A549 (cell line): ENCODE data around the gene ZNF791. TPM values are rescaled to one million over a fixed set of nuclear protein-coding genes. Genes with fewer than 3 reads are reported as not detected.
A peak's percentile ranks its signal among the peaks of the same experiment; 100 is the strongest.

Experiments used
- ATAC-seq, 2 experiments: fragments of 200-7000 bp in 1 of 2; fragments of >200 bp in 1 of 2; cut with Nextera tagmentation in 1 of 2; cut with Tn5 transposase in 1 of 2; 3 replicates each; pipeline versions ENCODE4 v1.8.0 to v1.9.1; 2018 to 2020; ENCODE audit warnings: mild to moderate bottlenecking in 1 of 2, moderate library complexity in 1 of 2
- CTCF ChIA-PET: fragments of 300-600 bp; sonication (Branson Sonifier 250); formaldehyde crosslinking; extraction: SDS; loops from one replicate; lab custom pipeline; 2021; ENCODE audit warnings: antibody characterized with exemption, inconsistent platforms; lab: Yijun Ruan, JAX
- POLR2A ChIA-PET: fragments of 350-600 bp; formaldehyde crosslinking; extraction: SDS; loops from one replicate; lab custom pipeline; 2021; ENCODE audit warnings: antibody characterized with exemption, inconsistent platforms; lab: Yijun Ruan, JAX
- DNase-seq, 2 experiments: peaks; one replicate each; pipeline versions ENCODE4 v3.0.0 to v3.0.0-alpha.2; 2011 to 2016; ENCODE audit warnings: low read depth in 1 of 2, low spot score in 1 of 2
- FAIRE-seq: peaks from 2 replicates; lab custom pipeline; 2011; peaks lifted over from hg19 to GRCh38; lab: Jason Lieb, UNC
- H3K27ac ChIP-seq, 2 experiments: fragments of >200 bp; sonication (Bioruptor Twin); formaldehyde crosslinking; 3 replicates each; pipeline ENCODE4 v1.5.1; 2016 to 2017
- H3K4me1 ChIP-seq: fragments of >200 bp; sonication (Bioruptor Twin); formaldehyde crosslinking; 3 replicates; pipeline ENCODE4 v1.6.1; 2016
- H3K4me2 ChIP-seq: fragments of >200 bp; sonication (Bioruptor Twin); formaldehyde crosslinking; 3 replicates; pipeline ENCODE4 v1.6.1; 2016
- H3K4me3 ChIP-seq: fragments of >200 bp; sonication (Bioruptor Twin); formaldehyde crosslinking; 3 replicates; pipeline ENCODE4 v1.5.1; 2016
- H3K9me3 ChIP-seq: fragments of >200 bp; sonication (Bioruptor Twin); formaldehyde crosslinking; 3 replicates; pipeline ENCODE4 v1.6.1; 2016
- CBX8 ChIP-seq: fragments of 200-600 bp; sonication (generic); IDR thresholded peaks from 2 replicates; pipeline ENCODE4 v1.6.1; 2016
- CEBPB ChIP-seq, 2 experiments: fragments of >200 bp in 1 of 2; sonication (Bioruptor Twin) in 1 of 2; formaldehyde crosslinking in 1 of 2; IDR thresholded peaks; 2 replicates each; pipeline ENCODE4 v1.6.1; 2012 to 2016
- CHD4 ChIP-seq: fragments of 200-600 bp; sonication (generic); IDR thresholded peaks from 2 replicates; pipeline ENCODE4 v1.6.1; 2016; ENCODE audit warnings: antibody characterized with exemption, mild to moderate bottlenecking, borderline replicate concordance
- EHMT2 ChIP-seq: fragments of 200-600 bp; sonication (generic); IDR thresholded peaks from 2 replicates; pipeline ENCODE4 v1.6.1; 2016; ENCODE audit warnings: antibody characterized with exemption, low read depth, mild to moderate bottlenecking, moderate library complexity
- FOXS1 ChIP-seq: fragments of 250-450 bp; sonication (Bioruptor Pico); IDR thresholded peaks from 2 replicates; pipeline ENCODE4 v1.5.0; 2020; ENCODE audit warnings: mild to moderate bottlenecking, moderate library complexity
- GATA3 ChIP-seq: IDR thresholded peaks from 2 replicates; pipeline ENCODE4 v1.6.1; 2012; ENCODE audit warnings: borderline replicate concordance
- HOXB13 ChIP-seq: fragments of 250-450 bp; sonication (Bioruptor Pico); IDR thresholded peaks from 2 replicates; pipeline ENCODE4 v1.5.0; 2020; ENCODE audit warnings: low read depth, mild to moderate bottlenecking, moderate library complexity
- JUN ChIP-seq, 2 experiments: fragments of >200 bp; sonication (Bioruptor Twin); formaldehyde crosslinking; IDR thresholded peaks; 2 replicates in 1 of 2; 3 replicates in 1 of 2; pipeline ENCODE4 v1.6.1; 2016 to 2017
- NPAS2 ChIP-seq: fragments of 250-450 bp; sonication (Bioruptor Pico); IDR thresholded peaks from 2 replicates; pipeline ENCODE4 v1.8.0; 2022; ENCODE audit warnings: mild to moderate bottlenecking, moderate library complexity, borderline replicate concordance
- PHF8 ChIP-seq: fragments of 200-600 bp; sonication (generic); IDR thresholded peaks from 2 replicates; pipeline ENCODE4 v1.6.1; 2016; ENCODE audit warnings: low read depth, mild to moderate bottlenecking, antibody characterized with exemption, moderate library complexity, borderline replicate concordance
- POLR2AphosphoS2 ChIP-seq: conservative IDR thresholded peaks from 2 replicates; pipeline ENCODE4 v1.6.1; 2012; ENCODE audit warnings: low read length, improper control_type of control experiment, inconsistent platforms
- RFX5 ChIP-seq: fragments of 450-650 bp; IDR thresholded peaks from 2 replicates; pipeline ENCODE4 v1.7.1; 2014; ENCODE audit warnings: antibody characterized with exemption, mild to moderate bottlenecking, moderate library complexity
- RNF2 ChIP-seq: fragments of 200-600 bp; sonication (generic); IDR thresholded peaks from 2 replicates; pipeline ENCODE4 v1.6.1; 2016; ENCODE audit warnings: low read depth, mild to moderate bottlenecking, antibody characterized with exemption, moderate library complexity, borderline replicate concordance
- SREBF2 ChIP-seq: fragments of 450-650 bp; IDR thresholded peaks from 2 replicates; pipeline ENCODE4 v1.6.1; 2014; ENCODE audit warnings: mild to moderate bottlenecking, moderate library complexity
- ZC3H11A ChIP-seq: fragments of 450-650 bp; IDR thresholded peaks from 2 replicates; pipeline ENCODE4 v1.6.1; 2014; ENCODE audit warnings: antibody characterized with exemption, mild to moderate bottlenecking
- ZFP36 ChIP-seq: fragments of 450-650 bp; IDR thresholded peaks from 2 replicates; pipeline ENCODE4 v1.6.1; 2014; ENCODE audit warnings: borderline replicate concordance; ENCODE audit not compliant: partially characterized antibody
- ZSCAN20 ChIP-seq: fragments of 250-450 bp; sonication (Bioruptor Pico); IDR thresholded peaks from 2 replicates; pipeline ENCODE4 v1.8.0; 2022; ENCODE audit warnings: mild to moderate bottlenecking, moderate library complexity
- whole genome bisulfite sequencing: methylation state at CpG from one replicate; pipeline ENCODE4 v1.1.6; 2017; ENCODE audit errors: missing lambda C conversion rate; 5-methylcytosine and 5-hydroxymethylcytosine counted together
- polyA plus RNA-seq, 4 experiments: library from polyadenylated mRNA; depleted of rRNA in 3 of 4; stranded (reverse); fragments of >200 nt; fragmentation: RNase III in 1 of 4; extraction: RNeasy Plus Mini Kit Qiagen cat#74134 plus additional on column Dnase treatment in 1 of 4; gene quantifications; 2 replicates in 3 of 4; 3 replicates in 1 of 4; pipeline ENCODE4 v1.2.3, GENCODE V29; 2011 to 2017
- TF ChIP-seq, protein P1 (sequence below): IDR thresholded peaks from 2 replicates; pipeline ENCODE4 v1.6.1; 2012
- TF ChIP-seq, protein P2 (sequence below): fragments of 200-600 bp; sonication (generic); IDR thresholded peaks from 2 replicates; pipeline ENCODE4 v1.6.1; 2016; ENCODE audit warnings: antibody characterized with exemption, mild to moderate bottlenecking, moderate library complexity
- TF ChIP-seq, protein P3 (sequence below): fragments of >200 bp; sonication (Bioruptor Twin); formaldehyde crosslinking; IDR thresholded peaks from 3 replicates; pipeline ENCODE4 v1.6.1; 2016
- TF ChIP-seq, protein P4 (sequence below): fragments of 250-450 bp; sonication (Bioruptor Pico); IDR thresholded peaks from 2 replicates; pipeline ENCODE4 v1.5.0; 2020; ENCODE audit warnings: low read depth, mild to moderate bottlenecking, moderate library complexity
- TF ChIP-seq, protein P5 (sequence below): IDR thresholded peaks from 2 replicates; pipeline ENCODE4 v1.6.1; 2012

ZNF791 gene
- polyA plus RNA-seq, 2 of the 4 experiments (the other 2 are of a cell fraction): 4.5 to 7.1 TPM

DNA sequence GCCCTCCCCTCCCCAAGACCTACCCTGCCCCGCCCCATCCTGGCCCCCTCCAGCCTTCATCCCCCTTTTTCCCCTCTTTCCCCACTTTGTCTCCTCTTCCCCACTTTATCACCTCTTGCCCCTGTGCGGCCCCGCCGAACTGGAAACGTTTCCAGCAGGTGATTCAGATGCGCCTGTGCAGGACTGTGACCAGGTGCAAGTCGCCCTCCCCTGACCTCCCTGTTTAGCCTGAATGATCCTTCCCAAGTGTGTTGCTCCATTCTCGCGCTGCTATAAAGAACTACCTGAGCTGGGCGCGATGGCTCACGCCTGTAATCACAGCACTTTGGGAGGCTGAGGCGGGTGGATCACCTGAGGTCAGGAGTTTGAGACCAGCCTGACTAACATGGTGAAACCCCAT lies 25.9 kb downstream of the ZNF791 start:
- ChIA-PET POLR2A (no interaction called here), CTCF (no interaction called here)
- ATAC-seq (no peak), FAIRE-seq (no peak), DNase-seq (no peak)
- Histone ChIP-seq H3K27ac (no peak overlapping the region), H3K4me3 (no peak overlapping the region), H3K9me3 (peaks cover 48% of the 10 kb centered on the region), H3K4me2 (no peak overlapping the region), H3K4me1 (no peaks in the 10 kb centered on the region)
- WGBS: 80% methylated on average over 13 of the region's 13 CpGs
- TF ChIP-seq HOXB13 (CRISPR knock-in tag): no peak
- no peak for TF ChIP-seq GATA3
- TF ChIP-seq SREBF2: no peak
- TF ChIP-seq, protein P1, sequence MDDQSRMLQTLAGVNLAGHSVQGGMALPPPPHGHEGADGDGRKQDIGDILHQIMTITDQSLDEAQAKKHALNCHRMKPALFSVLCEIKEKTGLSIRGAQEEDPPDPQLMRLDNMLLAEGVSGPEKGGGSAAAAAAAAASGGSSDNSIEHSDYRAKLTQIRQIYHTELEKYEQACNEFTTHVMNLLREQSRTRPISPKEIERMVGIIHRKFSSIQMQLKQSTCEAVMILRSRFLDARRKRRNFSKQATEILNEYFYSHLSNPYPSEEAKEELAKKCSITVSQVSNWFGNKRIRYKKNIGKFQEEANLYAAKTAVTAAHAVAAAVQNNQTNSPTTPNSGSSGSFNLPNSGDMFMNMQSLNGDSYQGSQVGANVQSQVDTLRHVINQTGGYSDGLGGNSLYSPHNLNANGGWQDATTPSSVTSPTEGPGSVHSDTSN: no peak
- TF ChIP-seq, protein P2, sequence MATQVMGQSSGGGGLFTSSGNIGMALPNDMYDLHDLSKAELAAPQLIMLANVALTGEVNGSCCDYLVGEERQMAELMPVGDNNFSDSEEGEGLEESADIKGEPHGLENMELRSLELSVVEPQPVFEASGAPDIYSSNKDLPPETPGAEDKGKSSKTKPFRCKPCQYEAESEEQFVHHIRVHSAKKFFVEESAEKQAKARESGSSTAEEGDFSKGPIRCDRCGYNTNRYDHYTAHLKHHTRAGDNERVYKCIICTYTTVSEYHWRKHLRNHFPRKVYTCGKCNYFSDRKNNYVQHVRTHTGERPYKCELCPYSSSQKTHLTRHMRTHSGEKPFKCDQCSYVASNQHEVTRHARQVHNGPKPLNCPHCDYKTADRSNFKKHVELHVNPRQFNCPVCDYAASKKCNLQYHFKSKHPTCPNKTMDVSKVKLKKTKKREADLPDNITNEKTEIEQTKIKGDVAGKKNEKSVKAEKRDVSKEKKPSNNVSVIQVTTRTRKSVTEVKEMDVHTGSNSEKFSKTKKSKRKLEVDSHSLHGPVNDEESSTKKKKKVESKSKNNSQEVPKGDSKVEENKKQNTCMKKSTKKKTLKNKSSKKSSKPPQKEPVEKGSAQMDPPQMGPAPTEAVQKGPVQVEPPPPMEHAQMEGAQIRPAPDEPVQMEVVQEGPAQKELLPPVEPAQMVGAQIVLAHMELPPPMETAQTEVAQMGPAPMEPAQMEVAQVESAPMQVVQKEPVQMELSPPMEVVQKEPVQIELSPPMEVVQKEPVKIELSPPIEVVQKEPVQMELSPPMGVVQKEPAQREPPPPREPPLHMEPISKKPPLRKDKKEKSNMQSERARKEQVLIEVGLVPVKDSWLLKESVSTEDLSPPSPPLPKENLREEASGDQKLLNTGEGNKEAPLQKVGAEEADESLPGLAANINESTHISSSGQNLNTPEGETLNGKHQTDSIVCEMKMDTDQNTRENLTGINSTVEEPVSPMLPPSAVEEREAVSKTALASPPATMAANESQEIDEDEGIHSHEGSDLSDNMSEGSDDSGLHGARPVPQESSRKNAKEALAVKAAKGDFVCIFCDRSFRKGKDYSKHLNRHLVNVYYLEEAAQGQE: no peak

DNA sequence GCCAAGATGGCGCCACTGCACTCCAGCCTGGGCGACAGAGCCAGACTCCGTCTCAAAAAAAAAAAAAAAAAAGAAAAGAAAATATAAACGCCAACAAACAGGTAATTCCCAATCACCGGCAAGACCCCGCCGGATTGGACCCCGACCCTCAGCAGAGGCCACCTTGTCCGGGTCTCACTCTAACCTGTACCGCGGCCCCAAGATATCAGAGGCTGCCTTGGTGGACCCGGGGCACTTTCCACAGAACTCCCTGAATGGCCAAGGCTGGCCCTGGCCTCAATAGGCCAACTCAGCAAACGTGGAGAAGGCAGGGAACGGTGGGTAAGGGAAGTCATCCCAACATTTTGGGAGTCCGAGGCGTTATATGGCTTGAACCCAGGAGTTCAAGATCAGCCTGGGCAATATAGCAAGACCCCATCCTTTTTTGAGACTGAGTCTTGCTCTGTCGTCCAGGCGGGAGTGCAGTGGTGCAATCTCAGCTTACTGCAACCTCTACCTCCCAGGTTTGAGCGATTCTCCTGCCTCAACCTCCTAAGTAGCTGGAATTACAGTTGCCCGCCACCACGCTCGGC lies 28.0 kb downstream of the ZNF791 start:
- H3K27ac ChIP-seq: no peak overlapping the region
- FAIRE-seq: no peak
- TF ChIP-seq HOXB13 (CRISPR knock-in tag) (no peak), RNF2 (no peak), PHF8 (no peak), CBX8 (no peak), RFX5 (no peak), POLR2AphosphoS2 (no peak)
- 74% methylated on average over 22 of the region's 22 CpGs for WGBS
- no peak for ATAC-seq
- POLR2A ChIA-PET: no interaction called here
- no peak overlapping the region for H3K4me2 ChIP-seq
- no peak for DNase-seq
- no peaks in the 10 kb centered on the region for H3K4me1 ChIP-seq
- CTCF ChIA-PET: interaction anchor here (0.6 kb wide), 1 partner anchor 268 kb away, joined by 4 read pairs; no protein-coding TSS in a partner anchor
- no peak overlapping the region for H3K4me3 ChIP-seq
- peaks cover 29% of the 10 kb centered on the region; the same call in 2 of the 3 replicates for H3K9me3 ChIP-seq

DNA sequence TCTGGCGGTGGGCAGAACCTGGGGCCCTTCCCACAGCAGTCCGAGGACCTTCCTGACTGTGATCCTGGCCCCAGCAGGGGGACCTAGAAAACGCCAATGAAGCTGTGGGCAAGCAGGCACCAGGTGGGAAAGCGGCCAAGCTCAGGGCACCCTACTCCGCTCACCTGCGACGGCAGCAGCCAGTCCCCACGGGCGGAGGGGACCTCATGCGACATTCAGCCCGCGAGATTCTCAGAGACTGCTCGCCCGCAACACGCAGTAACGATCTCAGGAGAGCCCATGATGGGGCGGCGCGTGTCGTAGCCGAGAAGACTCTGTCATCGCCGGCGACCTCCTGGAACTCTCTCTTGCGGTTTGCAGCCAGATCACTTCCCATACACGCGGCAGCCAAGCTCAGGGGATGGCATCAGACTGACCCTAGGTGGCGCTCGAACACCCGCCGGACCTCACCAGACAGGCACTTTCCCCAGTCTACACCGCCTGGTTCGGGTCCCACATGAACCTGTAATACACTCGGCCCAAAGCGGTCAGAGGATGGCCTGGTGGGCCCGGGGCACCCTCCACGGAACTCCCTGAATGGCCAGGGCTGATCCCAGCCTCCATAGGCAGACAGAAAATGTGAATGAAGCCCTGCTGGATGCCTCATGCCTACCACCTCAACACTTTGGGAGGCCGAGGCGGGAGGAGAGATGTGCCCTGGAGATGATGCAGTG lies 29.3 kb downstream of the ZNF791 start:
- no peak overlapping the region for H3K4me2 ChIP-seq
- FAIRE-seq: no peak
- TF ChIP-seq FOXS1 (CRISPR knock-in tag): no peak
- no peak for TF ChIP-seq RFX5
- TF ChIP-seq, protein P3, sequence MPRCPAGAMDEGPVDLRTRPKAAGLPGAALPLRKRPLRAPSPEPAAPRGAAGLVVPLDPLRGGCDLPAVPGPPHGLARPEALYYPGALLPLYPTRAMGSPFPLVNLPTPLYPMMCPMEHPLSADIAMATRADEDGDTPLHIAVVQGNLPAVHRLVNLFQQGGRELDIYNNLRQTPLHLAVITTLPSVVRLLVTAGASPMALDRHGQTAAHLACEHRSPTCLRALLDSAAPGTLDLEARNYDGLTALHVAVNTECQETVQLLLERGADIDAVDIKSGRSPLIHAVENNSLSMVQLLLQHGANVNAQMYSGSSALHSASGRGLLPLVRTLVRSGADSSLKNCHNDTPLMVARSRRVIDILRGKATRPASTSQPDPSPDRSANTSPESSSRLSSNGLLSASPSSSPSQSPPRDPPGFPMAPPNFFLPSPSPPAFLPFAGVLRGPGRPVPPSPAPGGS: no peak
- TF ChIP-seq CHD4: no peak
- TF ChIP-seq CEBPB (IDR thresholded peaks at IDR 0.05): no peak
- no peak for TF ChIP-seq EHMT2
- no peak for TF ChIP-seq ZSCAN20 (CRISPR knock-in tag)
- TF ChIP-seq, protein P1: no peak
- TF ChIP-seq, protein P4, sequence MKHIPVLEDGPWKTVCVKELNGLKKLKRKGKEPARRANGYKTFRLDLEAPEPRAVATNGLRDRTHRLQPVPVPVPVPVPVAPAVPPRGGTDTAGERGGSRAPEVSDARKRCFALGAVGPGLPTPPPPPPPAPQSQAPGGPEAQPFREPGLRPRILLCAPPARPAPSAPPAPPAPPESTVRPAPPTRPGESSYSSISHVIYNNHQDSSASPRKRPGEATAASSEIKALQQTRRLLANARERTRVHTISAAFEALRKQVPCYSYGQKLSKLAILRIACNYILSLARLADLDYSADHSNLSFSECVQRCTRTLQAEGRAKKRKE (CRISPR knock-in tag): no peak
- no peak for TF ChIP-seq JUN (IDR thresholded peaks at IDR 0.05)
- TF ChIP-seq, protein P5, sequence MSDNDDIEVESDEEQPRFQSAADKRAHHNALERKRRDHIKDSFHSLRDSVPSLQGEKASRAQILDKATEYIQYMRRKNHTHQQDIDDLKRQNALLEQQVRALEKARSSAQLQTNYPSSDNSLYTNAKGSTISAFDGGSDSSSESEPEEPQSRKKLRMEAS: no peak
- no peak for TF ChIP-seq ZFP36
- TF ChIP-seq NPAS2 (CRISPR knock-in tag): no peak
- no peak for TF ChIP-seq ZC3H11A
- TF ChIP-seq, all 56 proteins: peak for 0
- Histone ChIP-seq H3K27ac (no peak overlapping the region), H3K4me1 (no peaks in the 10 kb centered on the region), H3K4me3 (no peak overlapping the region), H3K9me3 (peaks cover 25% of the 10 kb centered on the region; the same call in 2 of the 3 replicates)
- WGBS: 33% methylated on average over 14 of the region's 39 CpGs
- CTCF ChIA-PET: no interaction called here
- peak in 1 of 2 experiments; percentile 45 for DNase-seq
- peak in 1 of 2 experiments; percentile 69; a peak in 4 of 6 replicates for ATAC-seq
- POLR2A ChIA-PET: interaction anchor here (0.6 kb wide), 1 partner anchor 25 kb away, joined by 4 read pairs; no protein-coding TSS in a partner anchor
